ENCODE data around the gene SLC5A11. TPM values are rescaled to one million over a fixed set of nuclear protein-coding genes. Genes with fewer than 3 reads are reported as not detected.

Gene SLC5A11
- 0.03 TPM for polyA plus RNA-seq (2013, experiment 1 of 2)
- not detected for polyA plus RNA-seq (2013, experiment 2 of 2)

GRCh38 chr16:24845726-24846547 lies at the start of gene SLC5A11:
SLC5A11 (plus strand) TSS chr16:24845963; CDS start chr16:24858644, 12,681 bp downstream.
- H2BK120ac ChIP-seq (ENCODE audit: low read depth, low read length): no peak within 1 kb of the TSS
- 94% methylated on average over 18 of the region's 21 CpGs for WGBS
- no peak within 1 kb of the TSS for H3K9ac ChIP-seq (ENCODE audit: low read length)

GRCh38 chr16:24800586-24800985 lies 45.2 kb upstream of the SLC5A11 start:
- peaks cover 41 to 99% of the 10 kb centered on the region in 2 experiments for H3K36me3 ChIP-seq (ENCODE audit: control insufficient read depth in 1 of 2, insufficient read depth in 2 of 2, low read depth in 1 of 2, low read length in 2 of 2)
- H3K4me1 ChIP-seq (ENCODE audit: control insufficient read depth, insufficient read depth, low read depth, low read length): peaks cover 4% of the 10 kb centered on the region
- no peaks in the 10 kb centered on the region for H3K27me3 ChIP-seq (ENCODE audit: control insufficient read depth in 1 of 2, insufficient read depth in 1 of 2, low read length in 2 of 2)

More at GRCh38 chr16:24845726-24846547, at the start of gene SLC5A11:
- Histone ChIP-seq H2BK15ac (ENCODE audit: low read depth, poor library complexity, severe bottlenecking) (no peak within 1 kb of the TSS), H3K23ac (ENCODE audit: low read length in 2 of 2) (no peak within 1 kb of the TSS), H4K91ac (ENCODE audit: low read length) (no peak within 1 kb of the TSS), H3K36me3 (ENCODE audit: control insufficient read depth in 1 of 2, insufficient read depth in 2 of 2, low read depth in 1 of 2, low read length in 2 of 2) (no peaks in the 10 kb centered on the region), H4K8ac (ENCODE audit: low read length) (no peak within 1 kb of the TSS), H3K4me1 (ENCODE audit: control insufficient read depth, insufficient read depth, low read depth, low read length) (peaks cover 15% of the 10 kb centered on the region), H3K9me3 (ENCODE audit: control insufficient read depth, low read length) (no peaks in the 10 kb centered on the region), H3K14ac (ENCODE audit: low read length in 2 of 2) (no peak within 1 kb of the TSS), H3K79me1 (replicated peaks; ENCODE audit: low read length, poor library complexity, severe bottlenecking) (no peaks in the 10 kb centered on the region), H2BK5ac (ENCODE audit: low read depth, low read length, poor library complexity, severe bottlenecking) (no peak within 1 kb of the TSS), H2BK12ac (ENCODE audit: low read length in 2 of 2) (no peak within 1 kb of the TSS), H3K4ac (ENCODE audit: low read depth in 1 of 2, low read length in 2 of 2) (no peak within 1 kb of the TSS), H2AFZ (ENCODE audit: low read depth, low read length) (no peak within 1 kb of the TSS), H3K4me2 (ENCODE audit: low read length, poor library complexity, severe bottlenecking) (no peak within 1 kb of the TSS), H3K27me3 (ENCODE audit: control insufficient read depth in 1 of 2, insufficient read depth in 1 of 2, low read length in 2 of 2) (no peaks in the 10 kb centered on the region), H3K18ac (ENCODE audit: low read depth in 1 of 2, low read length in 2 of 2) (no peak within 1 kb of the TSS), H3K27ac (ENCODE audit: low read length, poor library complexity, severe bottlenecking) (no peak within 1 kb of the TSS), H3K4me3 (ENCODE audit: insufficient read depth in 1 of 2, low read depth in 1 of 2, low read length in 2 of 2) (no peak within 1 kb of the TSS), H2AK5ac (ENCODE audit: low read length, severe bottlenecking) (no peak within 1 kb of the TSS)
- no peak for DNase-seq

GRCh38 chr16:24801761-24802302 lies 43.9 kb upstream of the SLC5A11 start:
- H3K36me3 ChIP-seq (ENCODE audit: control insufficient read depth in 1 of 2, insufficient read depth in 2 of 2, low read depth in 1 of 2, low read length in 2 of 2): peaks cover 47 to 99% of the 10 kb centered on the region in 2 experiments
- H3K27ac ChIP-seq (ENCODE audit: low read length, poor library complexity, severe bottlenecking): no peak overlapping the region
- H4K8ac ChIP-seq (ENCODE audit: low read length): no peak overlapping the region
- no peak overlapping the region for H4K91ac ChIP-seq (ENCODE audit: low read length)
- H2AFZ ChIP-seq (ENCODE audit: low read depth, low read length): no peak overlapping the region
- H2BK120ac ChIP-seq (ENCODE audit: low read depth, low read length): no peak overlapping the region
- H3K4me2 ChIP-seq (ENCODE audit: low read length, poor library complexity, severe bottlenecking): no peak overlapping the region
- no peak overlapping the region for H3K4ac ChIP-seq (ENCODE audit: low read depth in 1 of 2, low read length in 2 of 2)
- H3K14ac ChIP-seq (ENCODE audit: low read length in 2 of 2): no peak overlapping the region
- peaks cover 4% of the 10 kb centered on the region for H3K4me1 ChIP-seq (ENCODE audit: control insufficient read depth, insufficient read depth, low read depth, low read length)
- H3K79me1 ChIP-seq (replicated peaks; ENCODE audit: low read length, poor library complexity, severe bottlenecking): peaks cover 22% of the 10 kb centered on the region
- H3K4me3 ChIP-seq (ENCODE audit: insufficient read depth in 1 of 2, low read depth in 1 of 2, low read length in 2 of 2): no peak overlapping the region
- H2BK12ac ChIP-seq (ENCODE audit: low read length in 2 of 2): no peak overlapping the region
- H3K9me3 ChIP-seq (ENCODE audit: control insufficient read depth, low read length): no peaks in the 10 kb centered on the region
- H2BK15ac ChIP-seq (ENCODE audit: low read depth, poor library complexity, severe bottlenecking): no peak overlapping the region
- H3K9ac ChIP-seq (ENCODE audit: low read length): no peak overlapping the region
- DNase-seq: no peak
- H3K23ac ChIP-seq (ENCODE audit: low read length in 2 of 2): no peak overlapping the region
- 98% methylated on average over 3 of the region's 3 CpGs for WGBS
- no peak overlapping the region for H2AK5ac ChIP-seq (ENCODE audit: low read length, severe bottlenecking)
- H3K27me3 ChIP-seq (ENCODE audit: control insufficient read depth in 1 of 2, insufficient read depth in 1 of 2, low read length in 2 of 2): no peaks in the 10 kb centered on the region
- H3K18ac ChIP-seq (ENCODE audit: low read depth in 1 of 2, low read length in 2 of 2): no peak overlapping the region
- H2BK5ac ChIP-seq (ENCODE audit: low read depth, low read length, poor library complexity, severe bottlenecking): no peak overlapping the region

More at GRCh38 chr16:24800586-24800985, 45.2 kb upstream of the SLC5A11 start:
- no peak overlapping the region for H4K8ac ChIP-seq (ENCODE audit: low read length)
- peak overlapping the region in 1 of 2 experiments; percentile 34 for H3K18ac ChIP-seq (ENCODE audit: low read depth in 1 of 2, low read length in 2 of 2)
- no peak overlapping the region for H2BK12ac ChIP-seq (ENCODE audit: low read length in 2 of 2)
- WGBS: 70% methylated on average over 4 of the region's 4 CpGs
- no peaks in the 10 kb centered on the region for H3K9me3 ChIP-seq (ENCODE audit: control insufficient read depth, low read length)
- peak; percentile 68 for DNase-seq
- peak overlapping the region in 1 of 2 experiments; percentile 32 for H3K23ac ChIP-seq (ENCODE audit: low read length in 2 of 2)
- no peak overlapping the region for H3K14ac ChIP-seq (ENCODE audit: low read length in 2 of 2)
- no peak overlapping the region for H3K4me2 ChIP-seq (ENCODE audit: low read length, poor library complexity, severe bottlenecking)
- H3K9ac ChIP-seq (ENCODE audit: low read length): no peak overlapping the region
- H3K27ac ChIP-seq (ENCODE audit: low read length, poor library complexity, severe bottlenecking): no peak overlapping the region
- no peak overlapping the region for H2BK5ac ChIP-seq (ENCODE audit: low read depth, low read length, poor library complexity, severe bottlenecking)
- H4K91ac ChIP-seq (ENCODE audit: low read length): no peak overlapping the region
- no peak overlapping the region for H3K4me3 ChIP-seq (ENCODE audit: insufficient read depth in 1 of 2, low read depth in 1 of 2, low read length in 2 of 2)
- H2AK5ac ChIP-seq (ENCODE audit: low read length, severe bottlenecking): no peak overlapping the region
- H3K79me1 ChIP-seq (replicated peaks; ENCODE audit: low read length, poor library complexity, severe bottlenecking): peaks cover 26% of the 10 kb centered on the region
- H2BK15ac ChIP-seq (ENCODE audit: low read depth, poor library complexity, severe bottlenecking): no peak overlapping the region
- H3K4ac ChIP-seq (ENCODE audit: low read depth in 1 of 2, low read length in 2 of 2): no peak overlapping the region
- H2BK120ac ChIP-seq (ENCODE audit: low read depth, low read length): no peak overlapping the region
- H2AFZ ChIP-seq (ENCODE audit: low read depth, low read length): no peak overlapping the region

DNA sequence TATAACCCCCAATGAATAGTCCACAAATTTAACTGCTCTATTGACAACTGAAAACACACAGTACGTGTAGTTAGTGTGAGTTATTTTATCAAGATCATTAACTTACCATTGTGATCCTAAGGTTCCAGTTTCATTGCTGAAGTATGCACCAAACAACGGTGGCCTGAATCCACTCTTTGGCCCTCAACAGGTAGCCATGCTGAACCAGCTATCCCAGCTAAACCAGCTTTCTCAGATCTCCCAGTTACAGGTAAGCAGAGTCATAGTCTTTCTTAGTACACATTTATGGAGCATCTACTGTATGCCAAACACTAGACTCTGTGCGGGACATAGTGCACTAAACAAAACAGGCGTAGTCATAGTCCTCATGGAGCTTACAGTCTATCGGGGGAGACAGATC lies 40.3 kb upstream of the SLC5A11 start:
- H2BK12ac ChIP-seq (ENCODE audit: low read length in 2 of 2): no peak overlapping the region
- no peak overlapping the region for H4K91ac ChIP-seq (ENCODE audit: low read length)
- H3K4me2 ChIP-seq (ENCODE audit: low read length, poor library complexity, severe bottlenecking): no peak overlapping the region
- no peak overlapping the region for H3K4me3 ChIP-seq (ENCODE audit: insufficient read depth in 1 of 2, low read depth in 1 of 2, low read length in 2 of 2)
- no peak overlapping the region for H3K23ac ChIP-seq (ENCODE audit: low read length in 2 of 2)
- H2BK15ac ChIP-seq (ENCODE audit: low read depth, poor library complexity, severe bottlenecking): no peak overlapping the region
- H3K79me1 ChIP-seq (replicated peaks; ENCODE audit: low read length, poor library complexity, severe bottlenecking): peaks cover 20% of the 10 kb centered on the region
- peaks cover 4% of the 10 kb centered on the region for H3K4me1 ChIP-seq (ENCODE audit: control insufficient read depth, insufficient read depth, low read depth, low read length)
- no peak overlapping the region for H2BK120ac ChIP-seq (ENCODE audit: low read depth, low read length)
- no peak overlapping the region for H2AFZ ChIP-seq (ENCODE audit: low read depth, low read length)
- no peak overlapping the region for H2AK5ac ChIP-seq (ENCODE audit: low read length, severe bottlenecking)
- no peak overlapping the region for H4K8ac ChIP-seq (ENCODE audit: low read length)
- DNase-seq: no peak
- H3K27ac ChIP-seq (ENCODE audit: low read length, poor library complexity, severe bottlenecking): no peak overlapping the region
- peaks cover 49 to 99% of the 10 kb centered on the region in 2 experiments for H3K36me3 ChIP-seq (ENCODE audit: control insufficient read depth in 1 of 2, insufficient read depth in 2 of 2, low read depth in 1 of 2, low read length in 2 of 2)
- no peak overlapping the region for H2BK5ac ChIP-seq (ENCODE audit: low read depth, low read length, poor library complexity, severe bottlenecking)
- no peak overlapping the region for H3K14ac ChIP-seq (ENCODE audit: low read length in 2 of 2)
- H3K4ac ChIP-seq (ENCODE audit: low read depth in 1 of 2, low read length in 2 of 2): no peak overlapping the region
- H3K27me3 ChIP-seq (ENCODE audit: control insufficient read depth in 1 of 2, insufficient read depth in 1 of 2, low read length in 2 of 2): no peaks in the 10 kb centered on the region
- H3K18ac ChIP-seq (ENCODE audit: low read depth in 1 of 2, low read length in 2 of 2): no peak overlapping the region
- no peak overlapping the region for H3K9ac ChIP-seq (ENCODE audit: low read length)
- 99% methylated on average over 5 of the region's 5 CpGs for WGBS
- H3K9me3 ChIP-seq (ENCODE audit: control insufficient read depth, low read length): no peaks in the 10 kb centered on the region

All from mesenchymal stem cell (in vitro differentiated cells and primary cell).